PFSK-1 (cell line): ENCODE results near the gene DPYSL3.

Experiments used
- POLR2AphosphoS5 ChIP-seq: IDR thresholded peaks from 2 replicates; pipeline ENCODE4 v1.6.1; 2012; ENCODE audit warnings: low read depth, mild to moderate bottlenecking, control low read depth, low read length, moderate library complexity
- REST ChIP-seq, 2 experiments: IDR thresholded peaks; 2 replicates each; pipeline versions ENCODE4 v1.6.1 to v1.8.0; 2011 to 2012; ENCODE audit warnings: low read depth in 2 of 2, low read length in 2 of 2, control low read depth in 1 of 2, inconsistent platforms in 1 of 2, mild to moderate bottlenecking in 1 of 2, moderate library complexity in 1 of 2; ENCODE audit not compliant: insufficient read depth in 1 of 2
- SIN3A ChIP-seq: IDR thresholded peaks from 2 replicates; pipeline ENCODE4 v1.6.1; 2012; ENCODE audit warnings: mild to moderate bottlenecking, low read length, moderate library complexity, borderline replicate concordance; ENCODE audit not compliant: insufficient read depth

- TF ChIP-seq POLR2AphosphoS5 (no peak), SIN3A (no peak), REST (IDR thresholded peaks at IDR 0.05; ENCODE audit: insufficient read depth in 1 of 2, low read depth in 2 of 2, low read length in 2 of 2) (no peak)
These were observed 51.3 kb downstream of the DPYSL3 start for GRCh38 chr5:147458581-147458980.
